Lung (tissue), 12 donors: ENCODE results near the gene TRIM56. TPM values are rescaled to one million over a fixed set of nuclear protein-coding genes. Genes with fewer than 3 reads are reported as not detected.
A peak's percentile ranks its signal among the peaks of the same experiment; 100 is the strongest.

Source experiments
- ATAC-seq: fragments of 200-7000 bp; cut with Tn5 transposase; one replicate; pipeline ENCODE4 v1.9.1; 2020; ENCODE audit warnings: moderate number of reproducible peaks; ENCODE audit not compliant: insufficient read depth, low FRiP score
- DNase-seq, 3 donors: peaks; one replicate each; pipeline ENCODE4 v3.0.0-alpha.2; 2013 to 2017
- H3K27ac ChIP-seq, 2 donors: one replicate each; pipeline ENCODE4 v1.5.1; 2013; ENCODE audit warnings: mild to moderate bottlenecking in 2 of 2, moderate library complexity in 2 of 2, control low read depth in 1 of 2, inconsistent platforms in 1 of 2, low read depth in 1 of 2, low read length in 1 of 2
- H3K27me3 ChIP-seq, 3 donors: one replicate each; pipeline ENCODE4 v1.5.1; 2013; ENCODE audit warnings: low read length in 2 of 3; ENCODE audit not compliant: control insufficient read depth in 3 of 3, insufficient read depth in 3 of 3
- H3K36me3 ChIP-seq, 4 donors: one replicate each; pipeline ENCODE4 v1.5.1; 2013; ENCODE audit warnings: low read length in 4 of 4, mild to moderate bottlenecking in 1 of 4, moderate library complexity in 1 of 4; ENCODE audit not compliant: control insufficient read depth in 4 of 4, insufficient read depth in 4 of 4
- H3K4me1 ChIP-seq, 5 donors: one replicate each; pipeline ENCODE4 v1.5.1; 2013; ENCODE audit warnings: low read length in 5 of 5, mild to moderate bottlenecking in 2 of 5, moderate library complexity in 1 of 5; ENCODE audit not compliant: control insufficient read depth in 5 of 5, insufficient read depth in 5 of 5
- H3K4me3 ChIP-seq: one replicate; pipeline ENCODE4 v1.5.1; 2013; ENCODE audit warnings: mild to moderate bottlenecking, control low read depth, moderate library complexity
- H3K9ac ChIP-seq, 2 donors: one replicate each; pipeline ENCODE4 v1.5.1; 2013; ENCODE audit warnings: low read length in 2 of 2, control low read depth in 1 of 2; ENCODE audit not compliant: insufficient read depth in 1 of 2
- H3K9me3 ChIP-seq, 4 donors: one replicate each; pipeline ENCODE4 v1.5.1; 2013; ENCODE audit warnings: low read length in 3 of 4, mild to moderate bottlenecking in 1 of 4, moderate library complexity in 1 of 4; ENCODE audit not compliant: control insufficient read depth in 4 of 4, insufficient read depth in 3 of 4
- CTCF ChIP-seq: IDR thresholded peaks from 2 replicates; pipeline ENCODE4 v1.5.1; 2012; ENCODE audit warnings: mild to moderate bottlenecking; ENCODE audit errors: control extremely low read depth, extremely low read depth
- WGBS, 2 donors: extraction: QIAGEN DNeasy Blood & Tissue Kit; methylation state at CpG; one replicate each; pipeline ENCODE4 v1.1.7; 2013; 5-methylcytosine and 5-hydroxymethylcytosine counted together
- polyA plus RNA-seq, 2 donors: library from polyadenylated mRNA; stranded (reverse); fragments of 200-250 nt; gene quantifications; one replicate each; pipeline ENCODE4 v1.2.1, GENCODE V29; 2013
- total RNA-seq, 2 donors: library from RNA; depleted of rRNA in 1 of 2; stranded (reverse); fragments of >200 nt in 1 of 2; gene quantifications; one replicate each; pipeline ENCODE4 v1.2.1, GENCODE V29; 2014 to 2021
- donor health status: control.
- donor health status: control.
- donor health status: Bipolar disorder and iron deficiency.
- donor health status: healthy.
- donor health status: DM: yes; HTN: yes; CAD: no.

Gene TRIM56
- total and polyA plus RNA-seq, 4 donors, result 14.4 to 56.6 (median 24.1) TPM

GRCh38 chr7:101113836-101114235 lies 28.6 kb downstream of the TRIM56 start:
- H3K4me3 ChIP-seq, result no peak overlapping the region
- DNase-seq, result no peak
- H3K4me1 ChIP-seq, result peaks cover 0 to 12% (median 7%) of the 10 kb centered on the region in 5 donors
- H3K27me3 ChIP-seq, result no peaks in the 10 kb centered on the region
- H3K36me3 ChIP-seq, result no peaks in the 10 kb centered on the region
- no peak overlapping the region for H3K27ac ChIP-seq
- no peak for ATAC-seq
- WGBS, 2 donors, result 74 to 78% methylated on average over 11 of the region's 11 CpGs
- no peak for TF ChIP-seq CTCF
- no peaks in the 10 kb centered on the region for H3K9me3 ChIP-seq
- no peak overlapping the region for H3K9ac ChIP-seq

- Histone ChIP-seq H3K9me3 (no peaks in the 10 kb centered on the region), H3K4me1 (peaks cover 0 to 12% (median 6%) of the 10 kb centered on the region in 5 donors), H3K4me3 (no peak overlapping the region), H3K27ac (peak overlapping the region in 1 of 2 donors; percentile 21), H3K36me3 (no peaks in the 10 kb centered on the region), H3K27me3 (no peaks in the 10 kb centered on the region), H3K9ac (no peak overlapping the region)
- 66 to 74% methylated on average over 8 of the region's 8 CpGs for WGBS, 2 donors
- TF ChIP-seq CTCF, result no peak
- no peak for ATAC-seq
- no peak for DNase-seq
Observed at GRCh38 chr7:101114492-101114891, 29.2 kb downstream of the TRIM56 start.

GRCh38 chr7:101115215-101115614 lies 29.9 kb downstream of the TRIM56 start:
- peaks cover 0 to 12% (median 6%) of the 10 kb centered on the region in 5 donors for H3K4me1 ChIP-seq
- no peaks in the 10 kb centered on the region for H3K9me3 ChIP-seq
- WGBS, 2 donors, result 77 to 88% methylated on average over 3 of the region's 3 CpGs
- ATAC-seq (no peak), DNase-seq (no peak)
- TF ChIP-seq CTCF, result no peak
- no peaks in the 10 kb centered on the region for H3K36me3 ChIP-seq
- no peak overlapping the region for H3K4me3 ChIP-seq
- H3K27me3 ChIP-seq, result no peaks in the 10 kb centered on the region
- no peak overlapping the region for H3K9ac ChIP-seq
- peak overlapping the region in 1 of 2 donors; percentile 43 for H3K27ac ChIP-seq

- ATAC-seq (no peak), DNase-seq (no peak)
- Histone ChIP-seq H3K36me3 (no peaks in the 10 kb centered on the region), H3K4me3 (no peak overlapping the region), H3K27ac (peak overlapping the region; percentile 2 to 61), H3K4me1 (peaks cover 0 to 15% (median 2%) of the 10 kb centered on the region in 5 donors), H3K9ac (no peak overlapping the region), H3K27me3 (no peaks in the 10 kb centered on the region), H3K9me3 (no peaks in the 10 kb centered on the region)
- TF ChIP-seq CTCF, result no peak
- 69 to 81% methylated on average over 10 of the region's 10 CpGs for whole genome bisulfite sequencing, 2 donors
Observed at GRCh38 chr7:101116898-101117297, 31.6 kb downstream of the TRIM56 start.
